Right lobe of liver (tissue), 4 donors: ENCODE results near the gene USP37.

Source experiments
- CTCF ChIP-seq, 4 donors: fragments of 200-600 bp in 3 of 4; fragments of 450-650 bp in 1 of 4; IDR thresholded peaks; one replicate each; pipeline versions ENCODE4 v1.5.1 to v1.8.0; 2016 to 2022; ENCODE audit warnings: antibody characterized with exemption in 4 of 4, mild to moderate bottlenecking in 2 of 4
- POLR2A ChIP-seq: fragments of 450-650 bp; IDR thresholded peaks from one replicate; pipeline ENCODE4 v1.6.1; 2017; ENCODE audit warnings: antibody characterized with exemption, mild to moderate bottlenecking
- donor health status: DM: no; HTN: no; CAD: no.
- donor health status: DM: no; HTN: no; CAD: no.
- donor health status: DM: no; HTN: yes; CAD: no.

GRCh38 chr2:218582076-218582475 lies 13.9 kb upstream of the USP37 start:
- TF ChIP-seq CTCF (IDR thresholded peaks at IDR 0.05) (no peak), POLR2A (no peak)
